GM18873 (cell line): Measurements from ENCODE around the gene TMEM147.
A peak's percentile ranks its signal among the peaks of the same experiment; 100 is the strongest.

Source experiments
- ATAC-seq: cut with Tn5 transposase; IDR thresholded peaks from one replicate; pipeline ENCODE4 v1.9.1; 2021; ENCODE audit warnings: mild to moderate bottlenecking, moderate library complexity, moderate number of reproducible peaks; ENCODE audit not compliant: unreplicated experiment, low FRiP score

TMEM147 gene, protein sequence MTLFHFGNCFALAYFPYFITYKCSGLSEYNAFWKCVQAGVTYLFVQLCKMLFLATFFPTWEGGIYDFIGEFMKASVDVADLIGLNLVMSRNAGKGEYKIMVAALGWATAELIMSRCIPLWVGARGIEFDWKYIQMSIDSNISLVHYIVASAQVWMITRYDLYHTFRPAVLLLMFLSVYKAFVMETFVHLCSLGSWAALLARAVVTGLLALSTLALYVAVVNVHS

DNA sequence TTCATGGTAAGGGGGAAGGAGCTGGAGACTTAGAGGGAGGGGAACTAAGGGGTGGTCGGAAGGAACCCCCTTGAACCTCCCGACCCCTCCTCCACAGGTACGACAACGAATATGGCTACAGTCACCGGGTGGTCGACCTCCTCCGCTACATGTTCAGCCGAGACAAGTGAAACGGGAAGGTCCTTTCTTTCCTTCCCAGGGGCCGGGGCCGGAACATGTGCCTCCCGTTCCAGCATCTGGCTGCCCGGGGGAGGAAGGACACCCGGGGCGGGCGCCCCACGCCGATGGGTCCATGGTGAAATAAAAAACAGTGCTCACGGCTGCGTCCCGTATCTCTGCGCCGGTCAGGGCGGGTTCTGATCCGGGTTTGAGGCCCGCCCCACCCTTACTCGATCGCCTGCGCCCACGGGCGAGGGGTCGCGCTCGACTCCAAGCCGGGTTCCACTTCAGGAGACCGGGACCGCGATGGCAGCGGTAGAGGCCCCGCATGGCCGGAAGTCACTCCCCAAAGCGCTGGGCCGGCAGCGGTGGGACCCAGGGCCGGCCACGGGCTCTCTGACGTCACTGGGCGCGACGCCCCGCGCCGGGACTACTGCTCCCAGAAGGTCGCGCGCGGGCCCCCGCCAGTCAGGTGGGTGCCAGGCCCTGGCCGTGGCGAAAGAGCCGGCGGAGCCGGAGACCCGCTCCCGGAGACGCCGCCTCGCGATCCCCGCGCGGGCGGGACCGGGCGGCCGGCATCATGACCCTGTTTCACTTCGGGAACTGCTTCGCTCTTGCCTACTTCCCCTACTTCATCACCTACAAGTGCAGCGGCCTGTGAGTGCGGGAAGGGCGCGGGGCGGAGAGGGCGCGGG, at the start of gene TMEM147:
Gene TMEM147 (plus strand): TSS at position 626 of the 854 bp plus-strand sequence. CDS start 114 bp downstream, at position 740.
- peak; percentile 44 for ATAC-seq

DNA sequence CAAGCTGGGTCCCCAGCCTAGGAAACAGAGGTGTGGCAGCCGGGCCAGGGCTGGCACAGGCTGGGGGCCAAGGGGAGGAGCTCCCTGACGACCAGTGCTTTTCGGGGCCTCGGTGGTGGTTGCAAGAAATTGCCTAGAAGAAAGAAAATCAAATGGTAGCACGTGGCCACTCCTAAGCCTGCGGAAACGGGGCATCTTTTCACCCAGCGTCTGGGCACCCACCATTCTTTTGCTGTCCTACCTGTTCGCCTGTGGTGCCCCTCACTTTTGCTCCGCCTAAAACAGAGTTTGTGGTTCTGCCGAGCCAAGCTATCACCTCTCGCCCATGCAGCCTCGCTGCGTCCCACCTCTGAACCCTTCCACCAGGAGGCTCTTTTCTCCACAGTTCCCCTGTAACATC, 48.0 kb upstream of the TMEM147 start:
- ATAC-seq: no peak

DNA sequence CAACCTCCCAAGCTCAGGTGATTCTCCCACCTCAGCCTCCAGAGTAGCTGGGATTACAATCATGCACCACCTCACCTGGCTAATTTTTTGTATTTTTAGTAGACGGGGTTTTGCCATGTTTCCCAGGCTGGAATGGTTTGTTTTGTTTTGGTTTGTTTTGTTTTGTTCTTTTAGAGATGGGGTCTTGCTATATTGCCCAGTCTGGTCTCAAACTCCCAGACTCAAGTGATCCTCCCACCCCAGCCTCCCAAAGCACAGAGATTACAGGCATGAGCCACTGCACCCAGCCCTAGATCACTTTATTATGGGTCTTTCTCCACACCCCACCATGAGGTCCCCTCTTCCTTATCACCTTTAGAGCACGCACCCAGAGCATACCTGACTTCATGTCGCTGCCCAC, 47.2 kb upstream of the TMEM147 start:
- ATAC-seq: no peak

DNA sequence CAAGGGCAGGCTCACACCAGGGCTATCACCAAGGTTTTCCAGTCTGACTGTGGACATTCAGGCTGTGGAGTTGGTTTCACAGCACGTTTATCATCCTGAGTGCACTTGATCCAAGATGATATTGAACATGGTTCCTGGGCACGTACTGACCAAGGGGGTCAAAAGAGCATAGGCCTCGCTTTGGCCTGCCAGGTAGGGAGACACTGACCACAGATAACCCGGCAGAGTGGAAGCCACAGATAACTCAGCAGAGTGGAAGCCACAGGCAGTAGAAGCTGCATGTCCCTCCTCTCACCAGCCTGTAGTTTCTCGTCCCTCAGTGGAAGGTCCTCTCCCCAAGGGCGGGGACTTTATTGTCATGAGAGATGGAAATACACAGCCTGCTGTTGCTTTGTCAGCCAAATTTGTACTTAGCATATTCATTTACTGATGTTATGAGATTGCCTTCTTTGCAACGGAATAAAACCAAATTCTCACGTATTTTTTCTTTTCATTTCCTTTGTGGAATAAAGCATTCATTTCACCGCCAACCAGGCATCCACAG, 46.4 kb upstream of the TMEM147 start:
- ATAC-seq: no peak

DNA sequence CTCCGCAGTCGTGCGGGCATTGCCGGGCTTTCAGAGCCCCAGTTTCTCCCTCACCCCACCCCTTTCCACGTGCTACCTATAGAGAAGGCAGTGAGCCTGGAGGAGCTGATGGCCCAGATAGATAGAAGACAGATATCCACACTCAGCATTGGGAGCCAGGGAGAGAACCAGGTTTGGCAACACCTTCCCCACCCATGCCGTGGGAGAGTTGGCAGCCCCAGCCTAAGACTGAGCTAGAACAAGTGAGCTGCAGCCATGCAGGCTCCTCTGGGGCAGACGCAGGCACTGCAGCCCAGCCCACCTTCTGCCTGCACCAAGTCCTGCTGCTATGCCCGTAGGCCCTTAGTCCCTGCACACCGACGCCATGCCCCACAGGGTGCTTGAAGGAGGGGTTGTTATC, 44.8 kb upstream of the TMEM147 start:
- ATAC-seq: no peak

DNA sequence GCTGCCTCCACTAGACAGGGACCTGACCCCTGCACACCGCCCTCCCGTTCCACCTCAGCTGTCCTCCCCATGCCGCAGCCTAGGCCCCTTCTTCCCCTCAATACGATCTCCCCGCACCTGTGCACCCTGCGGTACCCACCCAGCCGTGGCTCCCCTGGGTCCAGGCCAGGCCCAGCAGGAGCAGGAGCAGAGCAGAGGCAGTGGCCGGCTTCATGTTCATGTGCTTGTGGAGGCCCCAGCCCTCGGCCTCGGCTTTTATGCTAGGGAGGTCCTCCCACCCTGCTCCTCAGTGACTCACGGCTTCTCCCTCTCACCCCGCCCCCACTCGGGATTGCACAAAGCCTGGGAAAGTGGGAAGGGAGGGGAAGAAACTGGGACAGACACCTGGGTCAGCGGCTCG, 43.7 kb upstream of the TMEM147 start:
- ATAC-seq: no peak

DNA sequence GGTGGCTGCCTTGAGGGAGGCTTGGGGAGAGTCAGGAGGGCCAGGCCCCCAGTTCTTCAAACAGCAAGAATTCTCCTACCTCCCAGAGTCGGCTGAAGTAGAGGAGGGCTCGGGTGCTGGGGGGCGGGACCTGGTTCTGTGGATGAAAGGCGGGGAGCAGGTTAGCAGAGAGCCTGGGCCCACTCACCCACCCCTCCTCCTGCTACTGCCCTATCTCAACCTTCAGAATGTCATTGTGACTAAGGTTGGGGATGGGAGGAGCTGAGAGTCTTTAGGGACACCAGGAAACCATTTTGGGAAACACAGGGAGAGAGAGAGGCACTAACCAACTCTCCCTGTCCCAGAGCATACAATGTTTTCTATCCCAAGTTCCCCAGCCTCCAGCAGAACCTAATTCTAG, 42.7 kb upstream of the TMEM147 start:
- ATAC-seq: no peak

DNA sequence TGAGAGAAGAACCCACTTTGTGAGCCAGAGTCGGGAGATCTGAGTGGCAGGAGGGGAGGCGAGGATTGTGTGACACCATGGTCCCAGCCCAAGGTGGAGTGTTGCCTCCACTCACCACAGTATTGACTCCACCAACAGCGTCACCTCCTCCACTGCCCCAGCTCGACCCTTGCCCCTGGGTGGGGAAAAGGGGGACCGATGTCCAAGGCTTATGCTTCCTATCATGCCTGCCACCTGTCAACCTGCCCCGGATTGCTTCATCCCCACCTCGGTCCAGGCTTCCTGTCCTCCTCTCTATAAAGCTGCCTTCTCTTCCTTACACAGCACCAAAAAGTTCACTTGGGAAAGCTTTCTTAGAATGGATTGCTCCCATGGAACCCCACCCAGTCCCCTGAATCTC, 39.4 kb upstream of the TMEM147 start:
- no peak for ATAC-seq

DNA sequence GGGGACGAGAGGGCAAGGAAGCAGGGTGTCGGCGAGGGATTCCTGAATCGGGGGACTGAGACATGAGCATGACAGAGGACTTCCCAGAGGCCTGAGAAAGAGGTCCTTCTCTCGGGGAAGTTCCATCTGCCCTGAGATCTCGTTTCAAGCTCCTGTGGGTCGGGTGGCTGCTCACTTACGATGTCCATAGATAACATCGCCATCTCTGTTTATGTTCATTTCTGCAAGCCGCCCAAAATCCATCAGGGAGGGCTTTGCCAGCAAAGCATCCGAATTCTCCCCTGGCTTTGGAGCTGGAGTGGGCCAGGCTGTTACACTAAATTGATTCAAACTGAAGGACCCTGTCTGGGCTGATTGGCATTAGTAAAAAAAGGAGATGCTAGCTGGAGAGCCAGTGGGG, 37.9 kb upstream of the TMEM147 start:
- ATAC-seq: no peak

DNA sequence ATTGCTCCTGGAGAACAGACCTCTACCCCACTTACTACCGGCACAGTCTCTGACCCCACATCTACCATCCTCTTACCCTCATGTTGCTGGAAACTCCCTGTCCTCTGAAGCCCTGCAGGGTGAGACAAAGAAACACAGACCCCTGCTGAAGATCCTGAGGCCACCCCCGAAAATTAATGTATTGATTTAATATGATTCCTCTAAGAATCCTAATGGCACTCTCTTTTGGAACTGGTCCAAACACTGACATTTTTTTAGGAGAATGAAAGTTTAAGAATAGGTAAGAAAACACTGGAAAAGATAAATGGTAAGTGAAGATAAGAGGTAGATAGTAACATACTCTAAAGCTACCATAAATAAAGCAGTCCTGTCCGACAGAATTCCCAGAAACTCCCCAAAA, 37.3 kb upstream of the TMEM147 start:
- no peak for ATAC-seq

DNA sequence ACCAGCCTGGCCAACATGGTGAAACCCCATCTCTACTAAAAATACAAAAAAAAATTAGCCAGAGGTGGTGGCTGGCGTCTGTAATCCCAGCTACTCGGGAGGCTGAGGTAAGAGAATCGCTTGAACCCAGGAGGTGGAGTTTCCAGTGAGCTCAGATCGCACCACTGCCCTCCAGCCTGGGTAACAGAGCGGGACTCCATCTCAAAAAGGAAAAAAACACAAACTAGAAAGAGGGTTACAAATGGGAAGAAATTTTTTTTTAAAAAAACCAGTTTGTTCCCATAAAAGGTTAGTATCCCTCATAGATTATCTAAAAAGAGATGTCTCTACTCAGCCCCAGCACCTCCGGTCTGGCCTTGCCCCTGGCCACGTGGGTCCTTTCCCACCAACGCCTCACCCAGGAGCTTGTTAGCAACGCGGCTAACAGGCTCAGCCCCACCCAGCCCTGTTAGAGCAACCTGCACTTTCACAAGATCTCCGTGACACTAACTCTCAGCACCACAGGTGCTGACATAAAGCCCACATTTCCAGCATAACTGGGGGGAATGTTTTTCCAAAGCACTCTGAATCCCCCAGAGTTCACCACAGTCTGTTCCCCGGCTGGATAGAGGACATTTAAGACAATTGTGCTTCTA, 36.3 kb upstream of the TMEM147 start:
- ATAC-seq: no peak

DNA sequence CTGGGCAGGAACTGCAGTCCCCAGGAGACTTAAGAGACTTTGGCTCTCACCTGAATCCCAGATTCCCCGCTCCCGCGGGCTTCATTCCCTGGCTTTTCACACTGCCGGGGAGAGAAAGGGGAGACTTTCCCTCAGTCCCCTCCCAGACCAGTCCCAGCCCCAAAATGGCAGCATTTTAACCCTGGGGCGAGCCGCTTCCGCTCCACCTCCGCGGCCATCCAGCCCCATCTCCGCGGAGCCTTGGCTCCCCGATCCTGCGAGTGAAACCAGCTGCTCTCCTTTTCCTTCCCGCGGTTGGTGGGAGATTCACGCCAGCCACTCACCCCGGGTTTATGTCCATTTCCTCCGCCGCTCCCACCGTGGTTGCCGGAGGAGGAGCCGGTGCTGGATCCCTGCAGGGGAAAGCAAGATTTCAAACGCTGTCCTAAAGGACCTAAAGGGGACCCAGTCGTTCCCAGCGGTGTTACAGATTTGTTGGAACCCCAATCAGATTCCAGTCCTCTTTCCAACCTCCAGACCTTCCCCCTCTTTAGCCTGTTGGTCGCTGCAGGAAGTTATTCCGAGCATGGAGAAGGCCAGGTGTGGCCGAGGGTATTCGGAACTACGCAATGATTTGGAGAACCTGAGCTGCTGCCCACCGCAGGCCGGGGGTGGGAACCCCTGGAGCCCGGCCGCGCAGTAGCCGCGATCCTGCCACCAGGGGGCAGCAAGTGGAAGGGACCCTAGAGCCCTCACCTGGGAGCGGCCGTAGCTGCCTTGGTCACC, 35.4 kb upstream of the TMEM147 start:
- ATAC-seq: no peak

DNA sequence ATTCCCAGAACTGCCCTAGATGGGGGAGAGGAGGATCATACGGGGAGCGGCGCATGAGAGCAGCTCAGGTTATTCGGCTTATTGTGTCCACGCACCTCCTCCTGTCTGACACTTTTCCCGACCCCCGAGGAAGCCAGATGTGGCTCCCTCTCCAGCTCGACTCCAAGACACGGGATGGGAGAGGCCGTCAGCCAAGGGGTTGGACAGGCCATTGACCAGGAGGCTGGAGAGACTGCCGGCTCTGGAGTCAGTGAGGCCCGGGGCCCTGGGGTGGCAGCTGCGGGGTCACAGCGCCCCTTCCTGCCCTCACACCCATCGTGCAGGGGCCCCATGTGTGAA, 34.8 kb upstream of the TMEM147 start:
- ATAC-seq: no peak

DNA sequence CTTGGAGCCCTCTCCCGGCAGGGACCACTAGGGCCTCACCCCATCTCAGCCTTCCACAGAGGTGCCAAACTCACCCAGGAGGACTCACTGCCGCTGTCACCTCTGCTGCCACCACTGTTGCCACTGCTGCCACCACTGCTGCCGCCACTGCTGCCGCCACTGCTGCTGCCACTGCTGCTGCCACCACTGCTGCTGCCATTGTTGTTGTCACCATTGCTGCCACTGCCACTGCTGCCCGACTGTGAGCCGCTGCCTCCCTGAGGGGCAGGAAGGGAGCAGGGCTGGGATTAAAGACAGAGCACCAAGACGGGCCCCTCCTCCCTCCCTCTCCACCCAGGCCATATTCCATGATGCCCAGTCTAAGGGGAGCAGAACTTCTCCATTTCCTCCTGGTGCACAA, 34.1 kb upstream of the TMEM147 start:
- no peak for ATAC-seq

DNA sequence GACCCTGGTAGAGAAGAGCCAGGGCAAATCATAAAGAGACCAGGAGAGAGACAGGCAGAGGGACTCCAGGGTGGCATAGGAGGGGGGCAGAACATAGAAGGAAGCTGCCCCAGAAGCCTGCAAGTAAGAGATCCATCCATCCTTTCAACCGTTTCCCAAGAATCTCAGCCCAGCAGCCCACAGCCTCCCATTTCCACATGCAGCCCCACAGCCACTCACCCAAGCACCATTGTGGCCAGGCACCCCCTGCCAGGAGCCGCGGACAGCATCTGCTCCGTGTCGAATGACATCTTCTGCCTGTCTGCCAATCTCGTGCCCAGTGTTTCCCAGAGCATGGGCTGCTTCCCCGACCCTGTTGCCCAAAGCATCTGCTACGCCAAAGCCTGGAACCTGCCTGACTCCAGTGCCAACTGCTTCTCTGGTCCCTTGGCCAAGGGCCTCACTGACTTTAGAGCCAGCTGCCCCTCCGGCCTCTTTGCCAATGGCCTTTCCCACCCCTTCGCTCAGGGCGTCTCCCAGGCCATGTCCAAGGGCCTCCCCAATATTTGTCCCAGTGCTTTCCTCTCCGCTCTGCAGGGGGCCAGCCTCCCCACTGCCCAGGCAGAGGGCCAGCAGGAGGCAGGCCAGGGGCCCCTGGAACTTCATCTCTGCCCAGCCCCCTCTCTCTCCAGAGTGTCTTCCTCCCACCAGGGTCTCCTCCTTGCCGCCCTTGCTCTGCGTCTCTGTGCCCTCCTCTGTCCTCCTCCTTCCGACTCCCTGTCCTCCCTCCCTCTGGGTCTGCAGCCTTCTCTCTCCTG, 32.4 kb upstream of the TMEM147 start:
- no peak for ATAC-seq

DNA sequence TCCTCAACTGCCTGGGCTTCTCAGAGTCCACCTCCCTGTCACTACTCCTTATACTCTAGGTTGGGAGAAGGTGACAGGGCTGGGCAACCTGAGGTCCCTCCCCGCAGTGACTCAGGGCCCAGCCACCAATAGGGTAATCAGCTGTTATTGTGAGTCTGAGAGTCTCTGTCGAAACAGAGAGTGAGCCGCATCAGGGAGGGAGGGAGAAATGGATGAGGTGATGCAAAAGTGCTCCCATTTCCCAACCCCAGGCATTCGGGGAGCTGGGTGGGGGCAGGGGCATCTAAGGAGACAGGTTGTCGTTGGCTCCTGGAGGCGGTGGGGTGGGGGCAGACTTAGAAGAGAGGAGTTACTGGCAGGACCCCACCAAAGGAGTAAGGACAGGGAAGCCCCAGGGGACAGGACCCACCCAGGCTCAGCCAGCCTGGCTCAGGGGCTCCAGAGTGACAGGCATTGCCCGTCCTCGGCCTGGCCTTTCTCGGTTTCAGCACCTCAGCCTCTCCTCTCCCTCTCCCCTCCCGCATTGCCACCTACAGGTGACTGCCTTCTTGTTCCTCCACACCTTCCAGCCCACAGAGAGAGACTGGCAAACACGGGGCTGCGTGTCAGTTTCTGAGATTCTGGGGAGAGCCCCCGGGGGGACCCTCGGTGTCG, 31.7 kb upstream of the TMEM147 start, which contains the start of gene DMKN:
Gene DMKN (minus strand): TSS at position 22 of the 654 bp plus-strand sequence. CDS start 174 bp downstream, outside the sequence.
- ATAC-seq: no peak

DNA sequence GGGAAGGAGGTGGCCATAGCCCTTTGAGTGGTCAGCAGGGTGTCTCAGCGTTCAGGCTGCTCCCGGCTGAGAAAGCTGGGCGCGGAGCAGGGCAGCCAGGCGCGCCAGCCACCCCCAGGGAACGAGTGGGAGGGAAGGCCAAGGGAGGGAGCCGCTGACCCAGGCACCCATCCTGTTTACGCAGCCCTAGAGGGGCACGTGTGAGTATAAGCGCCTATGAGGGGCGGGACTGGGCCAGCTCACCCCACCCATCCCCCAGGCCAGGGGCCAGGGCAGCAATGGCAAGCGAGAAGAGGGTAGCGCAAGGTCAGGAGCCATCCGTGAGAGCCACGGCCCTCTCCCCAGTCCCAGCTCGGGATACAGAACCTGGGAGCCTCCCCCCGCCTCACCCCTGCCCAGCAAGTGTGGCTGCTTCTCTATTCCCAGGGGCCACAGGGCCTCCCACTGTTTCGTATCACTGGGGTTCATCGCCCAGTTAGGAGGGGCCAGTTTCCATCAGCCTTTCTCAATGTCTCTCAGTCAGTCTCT, 31.1 kb upstream of the TMEM147 start:
- no peak for ATAC-seq

DNA sequence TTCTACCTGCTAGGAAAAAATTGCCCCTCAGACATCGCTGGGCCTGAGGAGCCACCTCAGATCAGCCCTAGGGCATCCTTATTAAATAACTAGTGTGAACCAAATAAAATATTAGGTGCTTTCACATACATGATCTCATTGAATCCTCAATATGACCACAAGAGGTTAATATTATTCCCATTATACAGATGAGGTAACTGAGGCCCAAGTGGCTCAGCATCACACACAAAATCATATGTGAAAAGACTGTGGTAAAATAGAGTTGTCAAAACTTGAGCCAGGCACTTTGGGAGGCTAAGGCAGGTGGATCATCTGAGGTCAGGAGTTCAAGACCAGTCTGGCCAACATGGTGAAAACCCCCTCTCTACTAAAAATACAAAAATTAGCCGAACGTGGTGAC, 29.1 kb upstream of the TMEM147 start:
- ATAC-seq: no peak

DNA sequence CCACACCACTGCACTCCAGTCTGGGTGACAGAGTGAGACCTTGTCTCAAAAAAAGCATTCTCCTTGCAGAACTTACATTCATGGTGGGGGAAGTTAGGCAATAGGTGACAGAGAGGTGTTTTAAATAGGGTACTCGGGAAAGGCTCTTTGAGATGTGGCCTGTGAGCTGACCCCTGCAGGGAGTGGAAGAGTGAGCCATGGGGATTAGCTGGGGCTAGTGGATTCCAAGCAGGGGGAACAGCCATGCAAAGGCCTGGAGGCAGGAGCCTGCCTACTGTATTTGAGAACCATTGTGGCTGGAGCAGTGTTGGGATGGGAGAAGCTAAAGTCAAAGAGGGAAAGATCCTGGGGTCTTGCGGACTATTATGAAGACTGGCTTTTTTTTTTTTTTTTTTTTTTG, 28.1 kb upstream of the TMEM147 start:
- no peak for ATAC-seq
